Stimulated activated effector memory CD8-positive, alpha-beta T cell treated with anti-CD3 and anti-CD28 coated beads, Interleukin-12 subunit alpha, Interleukin-12 subunit beta, amount 100 ng/mL, for 72 hours (primary cell): ENCODE measurements around the gene AACS.
"Not testable (repeated sequence)": the region's sequence is repeated elsewhere in the genome, so short reads cannot be mapped to it uniquely, and the experiment has no call there.

Source experiments
- ATAC-seq: fragments of 150-1000 bp; cut with Tn5 transposase; 2 replicates; pipeline ENCODE4 v1.10.0; 2021
- DNase-seq, 2 donors: peaks; one replicate each; pipeline ENCODE4 v3.0.0; 2021 to 2022; ENCODE audit warnings: low spot score in 2 of 2
- H3K27ac Mint-ChIP-seq: one replicate; pipeline ENCODE4 v1.8.0; 2022; ENCODE audit warnings: mild to moderate bottlenecking, mixed read lengths
- H3K36me3 Mint-ChIP-seq: one replicate; pipeline ENCODE4 v1.8.0; 2022; ENCODE audit warnings: mild to moderate bottlenecking, mixed read lengths
- H3K4me1 Mint-ChIP-seq: one replicate; pipeline ENCODE4 v1.8.0; 2022; ENCODE audit warnings: mixed read lengths
- H3K4me3 Mint-ChIP-seq: one replicate; pipeline ENCODE4 v1.8.0; 2022; ENCODE audit warnings: mild to moderate bottlenecking, mixed read lengths
- H3K9me3 Mint-ChIP-seq: one replicate; pipeline ENCODE4 v1.8.0; 2022; ENCODE audit warnings: mixed read lengths

The AACS gene

GRCh38 chr12:125093681-125094330 is 28.6 kb downstream of the AACS start:
- H3K4me1 Mint-ChIP-seq, result peaks cover 23% of the 10 kb centered on the region
- no peaks in the 10 kb centered on the region for H3K36me3 Mint-ChIP-seq
- ATAC-seq (no peak), DNase-seq (no peak)
- H3K27ac Mint-ChIP-seq, result no peak overlapping the region
- no peaks in the 10 kb centered on the region for H3K9me3 Mint-ChIP-seq
- no peak overlapping the region for H3K4me3 Mint-ChIP-seq

GRCh38 chr12:125096894-125097293 is 31.7 kb downstream of the AACS start:
- no peak overlapping the region for H3K27ac Mint-ChIP-seq
- ATAC-seq, result no peak

GRCh38 chr12:125097427-125097826 is 32.2 kb downstream of the AACS start:
- Mint-ChIP-seq H3K27ac (no peak overlapping the region), H3K4me1 (peaks cover 28% of the 10 kb centered on the region), H3K9me3 (no peaks in the 10 kb centered on the region), H3K4me3 (no peak overlapping the region), H3K36me3 (no peaks in the 10 kb centered on the region)
- ATAC-seq, result no peak
- DNase-seq, result no peak

More at GRCh38 chr12:125096894-125097293, 31.7 kb downstream of the AACS start:
- Mint-ChIP-seq H3K4me3 (no peak overlapping the region), H3K4me1 (peaks cover 28% of the 10 kb centered on the region), H3K9me3 (no peaks in the 10 kb centered on the region), H3K36me3 (no peaks in the 10 kb centered on the region)
- DNase-seq, result no peak

DNA sequence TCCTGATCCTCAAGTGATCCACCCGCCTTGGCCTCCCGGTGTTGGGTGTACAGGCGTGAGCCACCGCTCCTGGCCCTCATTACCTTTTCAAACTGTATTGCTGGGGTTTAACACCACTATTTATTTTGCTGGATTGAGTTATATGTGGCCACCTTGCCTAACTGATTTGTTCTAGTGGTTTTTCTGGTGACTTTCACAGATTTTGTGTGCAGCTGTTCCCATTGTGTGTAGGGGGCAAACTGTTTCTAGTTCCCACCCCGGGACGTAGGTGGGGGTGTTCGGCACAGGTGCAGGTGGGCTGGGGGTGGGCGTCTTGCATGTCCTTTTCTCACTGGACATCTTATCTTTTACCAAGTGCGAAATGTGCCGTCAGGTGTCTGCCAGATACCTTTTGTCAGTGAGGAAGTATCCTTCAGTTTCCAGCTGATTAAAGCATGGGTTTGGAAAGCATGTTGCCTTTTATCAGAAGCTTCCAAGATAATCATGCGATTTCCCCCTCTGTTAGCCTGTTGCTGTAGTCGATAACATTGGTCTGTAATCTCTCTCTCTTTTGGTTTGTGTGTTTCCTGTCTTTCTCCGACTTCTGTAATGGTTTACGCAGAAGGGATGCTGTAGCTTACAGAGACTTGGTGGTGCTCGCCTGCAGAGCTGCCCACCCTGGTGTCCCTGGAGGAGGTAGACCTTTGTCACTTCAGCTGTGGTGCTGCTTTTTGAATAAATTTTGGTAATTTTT is 33.6 kb downstream of the AACS start:
- no peak overlapping the region for H3K27ac Mint-ChIP-seq
- H3K9me3 Mint-ChIP-seq, result no peaks in the 10 kb centered on the region
- DNase-seq (no peak), ATAC-seq (no peak)
- no peak overlapping the region for H3K4me3 Mint-ChIP-seq
- H3K36me3 Mint-ChIP-seq, result peaks cover 13% of the 10 kb centered on the region
- H3K4me1 Mint-ChIP-seq, result peaks cover 28% of the 10 kb centered on the region

- ATAC-seq (no peak), DNase-seq (no peak)
- no peaks in the 10 kb centered on the region for H3K9me3 Mint-ChIP-seq
- peaks cover 28% of the 10 kb centered on the region for H3K4me1 Mint-ChIP-seq
- H3K36me3 Mint-ChIP-seq, result peaks cover 17% of the 10 kb centered on the region
- no peak overlapping the region for H3K4me3 Mint-ChIP-seq
- H3K27ac Mint-ChIP-seq, result no peak overlapping the region
Observed at GRCh38 chr12:125099409-125099782, 34.2 kb downstream of the AACS start.

- no peaks in the 10 kb centered on the region for H3K9me3 Mint-ChIP-seq
- H3K4me3 Mint-ChIP-seq, result no peak overlapping the region
- H3K4me1 Mint-ChIP-seq, result peaks cover 28% of the 10 kb centered on the region
- ATAC-seq (no peak), DNase-seq (no peak)
- peaks cover 17% of the 10 kb centered on the region for H3K36me3 Mint-ChIP-seq
- H3K27ac Mint-ChIP-seq, result no peak overlapping the region
Observed at GRCh38 chr12:125100551-125101434, 35.6 kb downstream of the AACS start.

DNA sequence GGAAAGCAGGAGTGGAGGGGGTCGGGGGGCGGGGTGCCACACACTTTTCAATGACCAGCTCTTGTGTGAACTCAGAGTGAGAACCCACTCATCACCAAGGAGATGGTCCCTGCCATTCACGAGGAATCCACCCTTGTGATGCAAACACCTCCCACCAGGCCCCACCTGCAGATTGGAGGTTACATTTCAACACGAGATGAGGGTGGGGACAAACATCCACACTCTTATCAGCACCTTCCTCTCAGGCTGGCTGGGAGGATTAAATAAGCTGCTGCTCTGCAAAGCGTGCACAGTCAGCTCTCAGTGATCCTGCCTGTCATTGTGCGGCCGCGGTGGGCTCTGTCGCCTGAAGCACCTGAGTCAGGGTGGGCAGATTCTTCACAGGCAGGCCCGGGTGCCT is 39.7 kb downstream of the AACS start:
- ATAC-seq, result no peak
- H3K27ac Mint-ChIP-seq, result no peak overlapping the region
- H3K4me3 Mint-ChIP-seq, result no peak overlapping the region
- H3K9me3 Mint-ChIP-seq, result no peaks in the 10 kb centered on the region
- H3K36me3 Mint-ChIP-seq, result peaks cover 38% of the 10 kb centered on the region
- H3K4me1 Mint-ChIP-seq, result no peaks in the 10 kb centered on the region
- DNase-seq, result no peak

- Mint-ChIP-seq H3K27ac (no peak overlapping the region), H3K4me1 (no peaks in the 10 kb centered on the region), H3K36me3 (peaks cover 44% of the 10 kb centered on the region), H3K4me3 (no peak overlapping the region), H3K9me3 (no peaks in the 10 kb centered on the region)
- no peak for ATAC-seq
- no peak for DNase-seq
Observed at GRCh38 chr12:125105600-125105999, 40.4 kb downstream of the AACS start.

DNA sequence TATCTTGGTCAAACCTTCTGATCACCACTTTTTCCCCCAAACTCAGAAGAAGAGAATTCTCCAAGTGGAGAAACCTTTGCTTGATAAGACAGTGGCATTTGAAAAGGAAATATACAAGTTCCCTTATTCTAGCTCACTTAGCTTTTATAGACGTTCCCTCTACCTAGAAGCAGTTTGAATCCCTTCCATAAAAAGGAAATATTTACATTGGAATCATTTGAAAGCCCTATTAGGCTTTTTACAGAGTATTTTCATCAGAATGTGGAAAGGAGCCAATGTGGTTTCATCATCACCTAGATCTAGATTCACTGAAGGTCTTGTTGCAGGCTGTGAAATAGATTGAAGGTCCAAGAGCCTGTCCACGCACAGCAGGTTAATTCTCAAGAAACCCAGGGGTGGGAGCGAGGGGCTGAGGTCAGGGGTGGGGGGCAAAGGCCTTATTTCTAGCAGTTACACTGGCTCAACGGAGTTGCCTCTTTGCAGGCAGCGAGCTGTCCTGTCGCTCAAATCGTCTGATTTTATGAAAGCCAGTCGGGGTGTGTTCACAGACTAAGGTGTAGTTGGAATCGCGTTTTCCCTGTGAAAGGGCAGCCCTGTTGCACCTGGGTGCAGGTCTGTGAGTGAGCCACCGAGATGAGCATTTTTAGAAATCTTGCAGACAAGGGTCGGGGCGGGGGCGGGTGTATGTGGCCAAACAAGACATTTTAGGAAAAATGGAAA is 45.6 kb downstream of the AACS start:
- no peak overlapping the region for H3K27ac Mint-ChIP-seq
- DNase-seq (no peak), ATAC-seq (no peak)
- H3K4me1 Mint-ChIP-seq, result no peaks in the 10 kb centered on the region
- no peak overlapping the region for H3K4me3 Mint-ChIP-seq
- peaks cover 37% of the 10 kb centered on the region for H3K36me3 Mint-ChIP-seq
- H3K9me3 Mint-ChIP-seq, result no peaks in the 10 kb centered on the region

DNA sequence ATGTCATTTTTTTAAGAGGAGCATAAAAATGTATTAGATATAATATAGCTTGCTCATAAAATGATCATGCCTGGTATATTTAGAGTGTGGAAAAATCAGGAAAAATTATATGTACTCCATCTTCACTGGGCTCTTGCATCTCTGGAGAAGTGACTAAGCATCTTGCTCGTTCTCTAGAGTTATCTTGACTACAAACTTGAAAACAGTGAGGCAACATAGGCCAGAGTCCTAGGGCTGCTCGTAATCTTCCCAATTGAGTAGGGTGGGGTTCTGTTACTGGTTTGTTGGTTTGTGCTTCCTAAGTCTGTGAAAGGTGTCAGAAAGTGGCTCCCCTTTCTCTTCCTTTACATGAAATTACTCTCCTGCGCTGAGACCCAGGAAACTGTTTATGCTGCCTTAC is 46.2 kb downstream of the AACS start:
- ATAC-seq (no peak), DNase-seq (no peak)
- Mint-ChIP-seq H3K4me1 (no peaks in the 10 kb centered on the region), H3K27ac (no peak overlapping the region), H3K36me3 (peaks cover 37% of the 10 kb centered on the region), H3K4me3 (no peak overlapping the region), H3K9me3 (no peaks in the 10 kb centered on the region)

DNA sequence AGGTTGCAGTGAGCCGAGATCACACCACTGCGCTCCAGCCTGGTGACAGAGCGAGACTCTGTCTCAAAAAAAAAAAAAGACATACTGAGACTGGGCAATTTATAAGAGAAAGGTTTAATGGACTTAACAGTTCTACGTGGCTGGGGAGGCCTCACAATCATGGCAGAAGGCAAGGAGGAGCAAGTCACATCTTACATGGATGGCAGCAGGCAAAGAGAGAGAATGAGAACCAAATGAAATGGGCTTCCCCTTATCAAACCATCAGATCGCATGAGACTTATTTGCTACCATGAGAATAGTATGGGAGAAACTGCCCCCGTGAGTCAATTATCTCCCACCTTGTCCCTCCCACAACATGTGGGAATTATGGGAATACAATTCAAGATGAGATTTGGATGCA is 47.4 kb downstream of the AACS start:
- DNase-seq, H3K9me3 Mint-ChIP-seq, H3K4me3 Mint-ChIP-seq, H3K4me1 Mint-ChIP-seq, ATAC-seq: not testable (repeated sequence)
- Mint-ChIP-seq H3K27ac (peak overlapping the region; percentile 37), H3K36me3 (peaks cover 37% of the 10 kb centered on the region)

- no peaks in the 10 kb centered on the region for H3K4me1 Mint-ChIP-seq
- no peaks in the 10 kb centered on the region for H3K9me3 Mint-ChIP-seq
- no peak overlapping the region for H3K4me3 Mint-ChIP-seq
- ATAC-seq (no peak), DNase-seq (no peak)
- H3K27ac Mint-ChIP-seq, result peak overlapping the region; percentile 37
- H3K36me3 Mint-ChIP-seq, result peaks cover 33% of the 10 kb centered on the region
Observed at GRCh38 chr12:125113263-125113662, 48.0 kb downstream of the AACS start.

GRCh38 chr12:125113789-125114188 is 48.6 kb downstream of the AACS start:
- H3K4me1 Mint-ChIP-seq, result no peaks in the 10 kb centered on the region
- peaks cover 33% of the 10 kb centered on the region for H3K36me3 Mint-ChIP-seq
- DNase-seq (no peak), ATAC-seq (no peak)
- no peaks in the 10 kb centered on the region for H3K9me3 Mint-ChIP-seq
- no peak overlapping the region for H3K4me3 Mint-ChIP-seq
- no peak overlapping the region for H3K27ac Mint-ChIP-seq

DNA sequence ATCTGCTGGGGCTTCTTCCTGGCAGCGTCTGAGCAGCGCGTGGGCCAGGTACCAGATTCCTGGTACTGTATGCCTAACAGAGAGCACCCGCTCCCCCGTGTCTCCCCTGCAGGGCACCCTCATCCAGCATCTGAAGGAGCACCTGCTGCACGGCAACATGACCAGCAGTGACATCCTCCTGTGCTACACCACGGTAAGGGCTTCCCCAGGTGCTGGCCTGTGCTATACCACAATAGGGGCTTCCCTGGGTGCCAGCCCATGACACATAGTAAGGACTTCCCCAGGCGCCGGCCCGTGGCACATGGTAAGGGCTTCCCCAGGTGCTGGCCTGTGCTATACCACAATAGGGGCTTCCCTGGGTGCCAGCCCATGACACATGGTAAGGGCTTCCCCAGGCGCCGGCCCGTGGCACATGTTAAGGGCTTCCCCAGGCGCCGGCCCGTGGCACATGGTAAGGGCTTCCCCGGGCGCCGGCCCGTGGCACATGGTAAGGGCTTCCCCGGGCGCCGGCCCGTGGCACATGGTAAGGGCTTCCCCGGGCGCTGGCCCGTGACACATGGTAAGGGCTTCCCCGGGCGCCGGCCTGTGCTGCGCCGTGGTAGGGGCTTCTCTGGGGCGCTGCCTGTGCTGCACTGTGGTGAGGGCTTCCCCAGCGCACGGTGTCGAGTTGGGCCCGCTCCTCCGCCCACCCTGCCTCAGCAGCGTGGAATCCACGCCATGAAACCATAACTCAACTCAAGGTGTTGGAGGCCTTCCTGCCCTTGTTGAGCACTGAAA is 49.3 kb downstream of the AACS start:
- H3K9me3 Mint-ChIP-seq, result no peaks in the 10 kb centered on the region
- DNase-seq (no peak), ATAC-seq (peak; percentile 82)
- H3K36me3 Mint-ChIP-seq, result peaks cover 26% of the 10 kb centered on the region
- H3K4me1 Mint-ChIP-seq, result no peaks in the 10 kb centered on the region
- H3K27ac Mint-ChIP-seq, result no peak overlapping the region
- H3K4me3 Mint-ChIP-seq, result no peak overlapping the region
